CD1c-positive myeloid dendritic cell (primary cell): Measurements from ENCODE around the gene INPP5D.

Experiments
- DNase-seq: peaks from one replicate; pipeline ENCODE4 v3.0.0-alpha.2; 2016; ENCODE audit errors: extremely low spot score

Gene INPP5D

GRCh38 chr2:233208382-233209116 is 148.4 kb downstream of the INPP5D start:
- DNase-seq, result no peak

GRCh38 chr2:233209117-233209532 is 149.0 kb downstream of the INPP5D start:
- no peak for DNase-seq

- DNase-seq, result no peak
Measured at GRCh38 chr2:233209533-233210171, 149.5 kb downstream of the INPP5D start.

- DNase-seq, result no peak
Measured at GRCh38 chr2:233210281-233210680, 150.1 kb downstream of the INPP5D start.

GRCh38 chr2:233210843-233211547 is 150.9 kb downstream of the INPP5D start:
- DNase-seq, result no peak

- no peak for DNase-seq
Measured at GRCh38 chr2:233211548-233211895, 151.4 kb downstream of the INPP5D start.

- DNase-seq, result no peak
Measured at GRCh38 chr2:233213011-233213410, 152.9 kb downstream of the INPP5D start.

GRCh38 chr2:233213975-233214374 is 153.8 kb downstream of the INPP5D start:
- no peak for DNase-seq

GRCh38 chr2:233217892-233218377 is 157.8 kb downstream of the INPP5D start:
- DNase-seq, result peak; percentile 52

GRCh38 chr2:233218836-233219235 is 158.7 kb downstream of the INPP5D start:
- DNase-seq, result no peak

- no peak for DNase-seq
Measured at GRCh38 chr2:233219848-233220247, 159.7 kb downstream of the INPP5D start.

GRCh38 chr2:233221378-233222063 is 161.4 kb downstream of the INPP5D start:
- no peak for DNase-seq

- peak; percentile 50 for DNase-seq
Measured at GRCh38 chr2:233223059-233223894, 163.1 kb downstream of the INPP5D start.

GRCh38 chr2:233225230-233226068 is 165.3 kb downstream of the INPP5D start:
- no peak for DNase-seq

- no peak for DNase-seq
Measured at GRCh38 chr2:233226511-233227031, 166.4 kb downstream of the INPP5D start.

GRCh38 chr2:233227346-233227978 is 167.3 kb downstream of the INPP5D start:
- no peak for DNase-seq

GRCh38 chr2:233228376-233228775 is 168.2 kb downstream of the INPP5D start:
- DNase-seq, result no peak

- DNase-seq, result peak; percentile 74
Measured at GRCh38 chr2:233233618-233234230, 173.6 kb downstream of the INPP5D start.

GRCh38 chr2:233234264-233234663 is 174.1 kb downstream of the INPP5D start:
- no peak for DNase-seq
